Ovary (tissue), 3 donors: ENCODE results near the gene HS1BP3.

Source experiments
- EP300 ChIP-seq: sonication (generic); formaldehyde crosslinking; IDR thresholded peaks from one replicate; pipeline ENCODE4 v1.6.1; 2017; ENCODE audit warnings: antibody characterized with exemption
- POLR2A ChIP-seq: fragments of 450-650 bp; IDR thresholded peaks from one replicate; pipeline ENCODE4 v1.6.1; 2017; ENCODE audit warnings: antibody characterized with exemption, mild to moderate bottlenecking, moderate library complexity
- TF ChIP-seq, protein P1 (sequence below), 3 donors: fragments of 450-650 bp in 2 of 3; fragments of 200-600 bp in 1 of 3; IDR thresholded peaks; one replicate each; pipeline versions ENCODE4 v1.5.1 to v1.8.0; 2016 to 2022; ENCODE audit warnings: antibody characterized with exemption in 3 of 3, mild to moderate bottlenecking in 1 of 3
- donor health status: DM: no; HTN: no; CAD: no.

DNA sequence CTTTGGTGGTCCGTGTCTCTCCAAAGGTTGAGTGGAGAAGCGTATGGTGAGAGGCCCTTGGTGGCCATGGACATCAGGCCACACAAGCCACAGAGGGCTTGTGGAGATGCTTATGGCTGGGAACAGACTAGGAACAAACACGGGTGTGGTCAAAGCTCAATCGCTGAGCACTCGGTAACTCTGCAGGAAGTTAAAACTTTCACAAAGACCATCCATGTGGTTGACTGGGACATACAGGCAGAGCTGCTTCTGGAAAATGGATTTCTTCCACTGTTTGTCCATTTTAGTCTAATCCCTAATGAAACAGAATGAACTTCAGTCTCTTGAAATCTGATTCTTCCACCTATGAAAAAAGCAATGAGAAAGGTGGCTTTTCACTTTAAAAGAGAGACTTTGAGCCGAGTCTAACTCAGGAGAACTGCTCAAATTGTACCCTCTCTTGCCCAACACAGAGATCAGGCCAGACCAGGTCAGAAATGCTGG lies 33.7 kb upstream of the HS1BP3 start:
- TF ChIP-seq, protein P1, sequence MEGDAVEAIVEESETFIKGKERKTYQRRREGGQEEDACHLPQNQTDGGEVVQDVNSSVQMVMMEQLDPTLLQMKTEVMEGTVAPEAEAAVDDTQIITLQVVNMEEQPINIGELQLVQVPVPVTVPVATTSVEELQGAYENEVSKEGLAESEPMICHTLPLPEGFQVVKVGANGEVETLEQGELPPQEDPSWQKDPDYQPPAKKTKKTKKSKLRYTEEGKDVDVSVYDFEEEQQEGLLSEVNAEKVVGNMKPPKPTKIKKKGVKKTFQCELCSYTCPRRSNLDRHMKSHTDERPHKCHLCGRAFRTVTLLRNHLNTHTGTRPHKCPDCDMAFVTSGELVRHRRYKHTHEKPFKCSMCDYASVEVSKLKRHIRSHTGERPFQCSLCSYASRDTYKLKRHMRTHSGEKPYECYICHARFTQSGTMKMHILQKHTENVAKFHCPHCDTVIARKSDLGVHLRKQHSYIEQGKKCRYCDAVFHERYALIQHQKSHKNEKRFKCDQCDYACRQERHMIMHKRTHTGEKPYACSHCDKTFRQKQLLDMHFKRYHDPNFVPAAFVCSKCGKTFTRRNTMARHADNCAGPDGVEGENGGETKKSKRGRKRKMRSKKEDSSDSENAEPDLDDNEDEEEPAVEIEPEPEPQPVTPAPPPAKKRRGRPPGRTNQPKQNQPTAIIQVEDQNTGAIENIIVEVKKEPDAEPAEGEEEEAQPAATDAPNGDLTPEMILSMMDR (IDR thresholded peaks at IDR 0.05) = no peak
- no peak for TF ChIP-seq POLR2A
- no peak for TF ChIP-seq EP300
